NCI-H774 (cell line): ENCODE data around the gene ORM2.

Experiments used
- DNase-seq: peaks from one replicate; lab custom pipeline; 2025; lab: John Stamatoyannopoulos, UW

The ORM2 gene

DNA sequence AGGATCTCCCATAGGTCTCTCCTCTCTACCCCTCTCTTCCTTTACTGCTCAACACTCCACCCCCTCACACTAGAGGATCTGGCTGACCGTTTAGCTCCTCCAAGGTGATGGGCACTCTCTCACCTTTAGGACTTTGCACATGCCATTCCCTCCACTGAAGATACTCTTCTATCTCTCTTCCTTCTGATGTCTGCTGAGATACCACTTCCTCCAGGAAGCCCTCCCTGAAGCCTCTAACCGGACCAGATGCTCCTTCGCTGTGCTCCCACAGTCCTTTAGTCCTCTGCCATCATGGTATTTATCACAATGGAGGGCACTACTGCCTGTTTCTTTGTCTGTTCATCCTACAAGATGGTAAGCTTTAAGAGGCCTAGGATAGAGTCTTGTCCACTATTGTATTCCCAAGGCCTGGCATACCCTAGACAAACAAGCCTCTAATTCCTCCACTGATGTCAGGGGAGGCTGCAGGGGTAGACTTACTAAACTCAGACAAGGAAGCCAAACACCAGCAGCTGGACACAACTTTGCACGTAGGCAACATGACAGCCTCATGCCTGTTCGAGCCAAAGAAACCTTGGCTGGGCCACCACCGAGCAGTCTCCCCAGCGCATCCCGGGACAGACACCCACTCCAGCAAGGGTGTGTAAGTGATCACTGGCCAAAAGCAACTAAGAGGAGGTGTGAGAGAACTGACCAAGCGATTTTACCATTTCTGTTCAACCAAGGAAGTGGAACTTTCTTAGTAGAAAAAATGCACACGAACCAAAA is 20.2 kb downstream of the ORM2 start:
- DNase-seq = no peak

DNA sequence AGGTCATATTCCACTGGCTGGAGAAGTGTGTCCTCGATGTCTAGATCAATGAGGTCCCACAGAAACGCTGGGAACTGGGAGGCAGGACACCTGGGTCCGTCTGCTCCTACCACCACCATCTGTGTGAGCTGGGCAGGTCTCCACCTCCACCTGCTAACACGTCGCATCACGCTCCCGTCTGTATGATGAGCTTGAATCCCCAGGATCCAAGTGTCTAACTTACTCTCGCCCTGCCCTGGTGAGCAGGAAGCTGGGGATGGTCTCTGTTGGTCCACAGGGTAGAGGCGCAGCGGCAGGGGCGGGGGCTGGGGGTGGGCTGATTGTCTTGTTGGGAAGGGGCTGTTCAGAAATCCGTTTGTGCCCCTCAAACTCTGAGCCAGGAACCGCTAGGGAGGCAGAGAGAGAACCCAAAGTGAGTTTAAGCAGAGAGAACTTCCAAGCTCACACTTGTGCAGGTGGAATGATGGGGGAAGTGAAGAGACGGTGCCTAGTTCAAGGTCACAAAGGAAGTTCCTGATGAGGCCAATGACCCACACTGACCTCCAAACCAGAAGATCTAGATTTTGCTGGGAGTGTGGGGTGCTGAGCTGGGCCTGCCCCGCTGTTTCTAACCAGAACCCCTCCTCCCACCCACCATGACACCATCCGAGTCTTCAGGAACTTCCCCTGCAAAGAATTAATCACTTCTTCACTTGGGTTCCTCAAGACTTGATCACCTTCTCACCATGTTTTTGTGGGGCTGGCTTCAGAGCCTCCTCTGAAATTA is 21.1 kb downstream of the ORM2 start:
- no peak for DNase-seq

DNA sequence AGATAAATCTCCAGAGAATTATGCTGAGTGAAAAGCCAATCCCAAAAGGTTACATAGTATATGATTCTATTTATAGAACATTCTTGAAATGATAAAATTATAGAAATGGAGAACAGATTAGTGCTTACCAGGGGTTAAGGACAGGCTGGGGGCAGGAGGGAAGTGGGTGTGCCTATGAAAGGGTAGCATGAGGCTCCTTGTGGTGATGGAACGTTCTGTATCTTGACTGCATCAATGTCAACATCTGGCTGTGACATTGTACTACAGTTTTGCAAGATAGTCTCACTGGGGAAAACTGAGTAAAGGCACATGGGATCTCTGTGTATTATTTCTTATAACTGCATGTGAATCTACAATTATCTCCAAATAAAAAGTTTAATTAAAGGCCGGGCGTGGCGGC is 22.3 kb downstream of the ORM2 start:
- no peak for DNase-seq

GRCh38 chr9:114355821-114356220 is 26.2 kb downstream of the ORM2 start:
- DNase-seq = no peak

DNA sequence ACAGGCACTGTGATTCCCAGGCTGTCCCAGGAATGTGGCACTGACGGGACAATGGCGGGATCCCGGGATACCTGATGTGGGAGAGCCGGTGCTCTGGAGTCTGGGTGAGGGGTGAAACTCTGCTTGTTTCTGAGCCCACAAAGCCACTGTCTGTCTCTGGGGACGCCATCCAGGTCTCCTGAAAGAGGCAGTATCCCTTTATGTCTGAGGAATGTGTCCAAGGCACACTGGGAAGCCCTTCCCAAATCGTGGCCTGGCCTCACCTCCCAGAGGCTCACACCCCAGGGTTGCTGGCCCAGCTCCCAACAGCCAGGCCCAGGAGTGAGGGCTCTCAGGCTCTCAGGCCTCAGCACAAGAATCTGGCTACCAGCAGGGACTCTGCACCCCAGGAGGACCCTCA is 27.1 kb downstream of the ORM2 start:
- no peak for DNase-seq

GRCh38 chr9:114357360-114357759 is 27.7 kb downstream of the ORM2 start:
- DNase-seq = no peak

DNA sequence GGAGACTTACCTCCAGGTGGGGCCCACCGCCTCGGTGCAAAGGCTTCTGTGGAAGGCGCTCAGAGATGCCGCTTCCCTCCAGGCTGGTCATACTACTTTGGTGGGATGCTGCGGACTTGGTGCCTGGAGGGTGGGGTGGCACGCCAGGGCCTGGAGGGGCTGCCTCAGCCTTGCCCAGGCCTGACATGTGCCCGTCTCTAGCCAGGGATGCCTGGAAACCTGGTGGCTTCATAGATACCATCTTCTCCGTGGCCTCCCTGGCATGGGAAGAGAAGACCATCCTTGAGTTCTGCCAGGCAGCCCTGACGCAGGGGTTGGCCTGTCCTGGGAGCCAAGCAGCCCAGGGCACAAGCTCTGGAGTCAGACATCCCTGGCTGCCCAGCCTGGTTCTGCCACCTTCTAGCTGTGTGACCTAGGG is 28.3 kb downstream of the ORM2 start:
- DNase-seq = no peak

DNA sequence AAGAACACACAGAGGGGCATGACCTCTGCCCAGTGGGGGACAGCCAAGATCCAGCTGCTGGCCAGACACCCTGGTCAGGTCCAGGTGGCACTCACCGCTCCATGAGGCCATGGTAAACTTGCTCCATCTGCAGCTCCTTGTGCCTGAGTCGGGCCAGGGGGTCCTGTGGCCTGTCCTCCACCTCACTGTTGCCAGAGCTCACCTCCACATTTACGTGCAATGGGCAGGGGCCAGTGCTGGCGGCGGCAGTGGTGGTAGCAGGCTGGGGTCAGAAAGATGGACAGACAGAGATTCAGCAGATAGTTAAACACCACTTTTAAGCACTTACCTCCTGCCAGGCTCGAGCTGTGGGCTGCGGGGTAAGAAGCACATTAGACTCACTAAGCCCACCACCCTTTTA is 30.1 kb downstream of the ORM2 start:
- DNase-seq = no peak

DNA sequence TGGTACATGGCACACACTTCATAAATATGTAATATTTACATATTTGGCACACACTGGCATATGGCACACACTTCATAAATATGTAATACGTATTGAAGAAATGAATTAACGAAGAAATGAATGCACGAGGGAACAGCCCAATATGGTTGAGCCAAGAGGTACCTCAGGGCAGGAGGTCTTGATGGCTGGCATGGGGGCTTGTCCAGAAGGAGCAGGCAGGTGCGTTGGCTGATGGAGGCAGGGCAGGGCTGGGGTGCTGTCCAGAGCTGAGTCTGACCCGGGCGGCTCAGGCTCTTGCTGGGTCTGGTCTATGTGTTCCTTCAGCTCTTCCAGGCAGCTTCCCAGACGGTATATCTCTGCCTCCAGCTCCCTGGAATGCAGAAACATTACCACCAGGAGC is 31.9 kb downstream of the ORM2 start:
- DNase-seq = no peak

GRCh38 chr9:114362394-114362793 is 32.7 kb downstream of the ORM2 start:
- no peak for DNase-seq

GRCh38 chr9:114363424-114363823 is 33.8 kb downstream of the ORM2 start:
- no peak for DNase-seq

DNA sequence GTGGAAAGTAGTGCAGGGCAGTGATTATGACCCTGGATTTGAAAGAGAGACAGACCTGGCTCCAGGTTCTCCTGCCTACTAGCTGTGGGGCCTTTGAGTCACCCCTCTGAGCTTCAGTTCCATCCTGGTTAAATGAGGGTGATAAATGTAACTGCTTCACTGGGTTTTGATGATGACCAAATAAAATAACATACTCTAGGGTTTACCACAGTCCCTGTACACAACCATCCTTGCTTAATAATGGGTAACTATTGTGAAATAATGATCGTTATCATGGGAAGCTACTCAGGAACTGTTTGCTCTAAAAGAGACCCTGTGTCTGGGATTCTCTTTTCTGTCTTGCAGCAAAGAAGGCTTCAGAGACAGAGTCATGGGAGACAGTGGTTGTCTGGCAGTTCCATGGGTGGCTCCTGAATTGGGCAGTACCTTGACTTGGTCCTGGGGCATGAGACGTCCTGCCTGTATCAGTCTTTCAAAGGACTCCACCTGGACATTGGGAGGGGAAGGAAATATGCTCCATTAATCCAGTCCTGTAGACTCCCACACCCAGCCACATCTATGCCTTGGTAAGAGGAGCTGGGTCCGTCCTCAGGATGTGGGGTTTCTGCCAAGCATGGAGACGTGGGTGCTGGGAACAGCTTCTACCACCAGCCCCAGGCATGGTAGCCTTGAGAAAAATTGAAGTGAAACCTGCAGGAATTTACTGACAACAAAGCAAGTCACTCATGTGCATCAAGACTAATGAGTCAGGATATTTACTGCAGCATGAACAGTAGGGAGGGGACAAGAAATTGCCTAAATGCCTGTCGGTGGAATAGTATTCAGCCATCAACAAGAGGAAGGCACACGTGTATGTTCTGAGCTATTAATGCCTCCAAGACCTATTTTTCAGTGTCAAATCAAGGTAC is 34.7 kb downstream of the ORM2 start:
- no peak for DNase-seq

- DNase-seq = no peak
Measured at GRCh38 chr9:114365194-114365593, 35.5 kb downstream of the ORM2 start.

DNA sequence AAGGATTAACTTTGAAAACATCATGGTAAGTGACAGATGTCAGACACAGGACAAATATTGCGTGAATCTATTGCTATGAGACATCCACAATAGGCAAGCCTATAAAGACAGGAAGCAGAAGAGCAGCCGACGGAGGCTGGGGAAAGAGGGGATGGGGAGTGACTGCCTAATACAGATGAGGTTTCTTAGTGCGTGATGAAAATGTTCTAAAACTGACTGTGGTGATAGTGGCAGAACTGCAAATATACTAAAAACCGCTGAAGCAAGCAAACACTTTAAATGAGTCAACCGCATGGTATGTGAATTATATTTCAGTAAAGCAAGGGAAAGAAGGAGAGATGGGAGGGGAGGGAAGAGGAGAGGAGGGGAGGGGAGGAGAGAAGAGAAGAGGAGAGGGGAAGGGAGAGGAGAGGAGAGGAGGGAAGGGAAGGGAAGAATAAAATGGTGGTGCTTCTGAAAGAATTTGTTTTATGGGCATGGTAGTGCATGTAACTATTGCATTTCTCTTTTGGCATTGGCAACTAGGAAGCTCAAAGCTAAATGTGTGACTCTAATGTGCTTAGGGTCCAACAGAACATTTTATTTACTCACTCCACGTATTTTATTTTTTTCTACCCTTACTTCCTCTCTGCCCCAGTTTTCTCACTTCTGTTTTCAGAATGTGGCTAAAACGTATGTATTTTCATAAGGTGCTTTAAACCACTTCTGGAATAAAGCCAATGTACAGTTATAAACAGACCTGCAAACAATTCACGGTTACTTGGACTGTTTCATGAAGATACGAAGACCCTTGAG is 36.9 kb downstream of the ORM2 start:
- no peak for DNase-seq

- DNase-seq = no peak
Measured at GRCh38 chr9:114367366-114367765, 37.7 kb downstream of the ORM2 start.

- DNase-seq = no peak
Measured at GRCh38 chr9:114367772-114368569, 38.3 kb downstream of the ORM2 start.

DNA sequence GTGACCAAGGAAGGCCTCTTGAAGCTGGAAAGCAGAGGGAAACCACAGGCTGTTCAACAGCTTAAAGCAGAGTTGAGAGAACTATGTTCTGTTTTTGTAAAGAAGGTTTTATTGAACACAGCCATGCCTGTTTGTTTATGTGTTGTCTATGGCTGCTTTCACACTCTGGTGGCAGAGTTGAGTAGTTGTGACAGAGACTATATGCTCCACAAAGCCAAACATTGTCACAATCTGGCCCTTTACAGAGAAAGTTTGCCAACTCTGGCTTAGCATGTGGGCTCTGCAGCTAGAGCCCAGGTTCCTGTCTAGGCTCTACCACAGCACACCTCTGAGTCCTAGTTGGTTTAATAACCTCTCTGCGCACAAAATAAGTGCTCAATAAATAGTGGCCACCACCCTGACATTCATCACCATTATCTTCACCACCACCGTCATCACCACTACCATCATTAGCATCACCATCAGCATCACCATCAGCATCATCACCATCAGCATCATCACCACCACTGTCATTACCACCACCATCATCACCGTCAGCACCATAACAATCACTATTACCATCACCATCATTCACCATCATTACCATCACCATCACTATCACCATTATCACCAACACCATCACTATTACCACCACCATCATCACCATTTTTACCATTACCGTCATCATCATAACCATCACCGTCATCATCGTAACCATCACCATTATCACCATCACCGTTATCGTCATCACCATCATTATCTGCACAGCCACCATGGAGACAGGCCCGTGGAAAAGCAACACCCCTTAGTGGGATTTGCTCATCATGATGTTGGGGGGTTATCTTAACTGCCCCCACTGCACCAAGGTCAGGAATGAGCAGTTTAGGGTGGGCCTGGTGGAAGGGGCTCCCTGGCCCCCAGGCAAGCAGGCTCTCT is 39.8 kb downstream of the ORM2 start:
- no peak for DNase-seq

GRCh38 chr9:114370251-114370967 is 40.7 kb downstream of the ORM2 start:
- DNase-seq = no peak

- no peak for DNase-seq
Measured at GRCh38 chr9:114370968-114371320, 41.3 kb downstream of the ORM2 start.
